Brain microvascular endothelial cell (primary cell): ENCODE results near the gene EFCAB11.

Experiments
- DNase-seq: peaks from one replicate; pipeline ENCODE4 v3.0.0-alpha.2; 2020
- H3K27ac ChIP-seq: fragments of 250-450 bp; sonication (Bioruptor Pico); 2 replicates; pipeline ENCODE4 v1.5.1; 2020; ENCODE audit warnings: mild to moderate bottlenecking, moderate library complexity
- H3K27me3 ChIP-seq: fragments of 250-450 bp; sonication (Bioruptor Pico); replicated peaks from 2 replicates; pipeline ENCODE4 v1.5.1; 2020; ENCODE audit warnings: mild to moderate bottlenecking
- H3K36me3 ChIP-seq: fragments of 250-450 bp; sonication (Bioruptor Pico); replicated peaks from 2 replicates; pipeline ENCODE4 v1.5.1; 2020; ENCODE audit warnings: mild to moderate bottlenecking
- H3K4me3 ChIP-seq: 2 replicates; pipeline ENCODE4 v1.5.1; 2011; ENCODE audit warnings: low read depth, mild to moderate bottlenecking, control low read depth, low read length, moderate library complexity
- CTCF ChIP-seq: IDR thresholded peaks from 2 replicates; pipeline ENCODE4 v1.5.1; 2011; ENCODE audit warnings: low read depth, mild to moderate bottlenecking, moderate library complexity, low read length, control low read depth, inconsistent platforms; ENCODE audit errors: missing control alignments
- in situ Hi-C: cut with HindIII; loops from 2 replicates; pipeline ENCODE4 v1.10.0; 2017; ENCODE audit warnings: low sequenced_read_pairs, low pct_ligation_motif_present

EFCAB11 gene

GRCh38 chr14:89803542-89803941 is 151.0 kb downstream of the EFCAB11 start:
- in situ Hi-C loops: no loop called here
- Histone ChIP-seq H3K27ac (no peak overlapping the region), H3K36me3 (no peaks in the 10 kb centered on the region), H3K27me3 (no peaks in the 10 kb centered on the region), H3K4me3 (no peak overlapping the region)
- DNase-seq: no peak
- TF ChIP-seq CTCF: no peak

DNA sequence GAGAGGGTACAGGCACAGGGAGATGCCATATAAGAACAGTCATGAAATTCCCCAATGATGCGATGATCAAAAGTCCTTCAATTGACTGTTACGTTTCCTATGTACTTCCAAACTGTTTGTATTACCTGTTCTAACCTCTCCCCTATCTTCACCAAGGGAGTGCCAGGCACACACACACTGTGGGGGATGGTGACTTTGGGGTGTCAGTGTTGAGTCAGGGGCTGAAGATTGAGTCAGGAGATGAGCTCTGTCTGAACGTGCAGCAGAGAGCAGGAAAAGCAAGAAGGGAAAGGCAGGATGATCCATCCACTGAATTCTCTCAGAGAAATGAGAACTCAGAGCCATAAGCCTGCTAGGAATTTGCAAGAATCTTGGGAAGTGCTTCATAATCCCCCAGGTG is 153.4 kb downstream of the EFCAB11 start:
- Histone ChIP-seq H3K36me3 (no peaks in the 10 kb centered on the region), H3K27ac (no peak overlapping the region), H3K4me3 (no peak overlapping the region), H3K27me3 (no peaks in the 10 kb centered on the region)
- in situ Hi-C loops: no loop called here
- TF ChIP-seq CTCF: no peak
- DNase-seq: no peak

GRCh38 chr14:89798212-89798773 is 156.2 kb downstream of the EFCAB11 start:
- DNase-seq: no peak
- Histone ChIP-seq H3K36me3 (no peaks in the 10 kb centered on the region), H3K27me3 (no peaks in the 10 kb centered on the region), H3K4me3 (no peak overlapping the region), H3K27ac (no peak overlapping the region)
- in situ Hi-C loops: no loop called here
- no peak for TF ChIP-seq CTCF

DNA sequence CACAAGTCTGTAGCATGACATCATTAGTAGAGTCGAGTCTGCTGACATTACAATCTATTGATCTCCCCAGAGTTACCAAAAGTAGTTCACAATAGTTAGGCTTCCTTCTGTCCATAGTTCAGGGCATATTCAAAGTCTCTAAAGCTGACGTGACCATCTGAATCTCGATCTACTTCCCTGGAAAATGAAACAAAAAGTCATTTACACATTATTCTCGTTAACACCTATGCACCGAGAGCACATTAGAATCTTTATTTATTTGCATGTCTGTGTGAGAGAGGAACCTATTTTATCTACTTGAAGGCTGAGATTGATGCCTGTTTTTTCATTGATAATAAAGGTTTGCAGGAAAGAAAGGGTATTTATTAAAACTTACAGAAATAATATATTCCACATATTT is 157.4 kb downstream of the EFCAB11 start:
- H3K27me3 ChIP-seq: no peaks in the 10 kb centered on the region
- in situ Hi-C loops: no loop called here
- no peaks in the 10 kb centered on the region for H3K36me3 ChIP-seq
- H3K4me3 ChIP-seq: no peak overlapping the region
- H3K27ac ChIP-seq: no peak overlapping the region
- TF ChIP-seq CTCF: no peak
- DNase-seq: no peak

DNA sequence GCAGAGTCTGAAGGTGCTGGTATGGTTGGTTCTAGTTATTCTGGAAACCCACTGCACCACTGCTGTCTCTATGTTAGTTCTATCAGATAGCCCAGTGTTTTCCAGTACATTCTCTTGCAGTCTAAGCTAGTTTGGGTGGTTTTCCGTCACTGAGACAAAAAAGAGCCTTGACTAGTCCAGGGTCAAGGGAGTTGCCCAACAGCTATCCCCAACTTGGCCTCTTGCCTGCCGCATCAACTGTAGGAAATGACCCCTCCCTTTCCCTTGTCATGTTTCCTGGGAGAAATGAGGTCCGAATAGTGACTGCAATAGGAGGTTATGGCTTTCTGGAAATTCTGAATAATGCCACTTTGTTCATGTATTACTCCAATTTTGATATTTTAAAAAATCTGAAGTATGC is 160.4 kb downstream of the EFCAB11 start:
- no peak overlapping the region for H3K4me3 ChIP-seq
- TF ChIP-seq CTCF: no peak
- in situ Hi-C loops: no loop called here
- H3K27ac ChIP-seq: no peak overlapping the region
- no peaks in the 10 kb centered on the region for H3K36me3 ChIP-seq
- H3K27me3 ChIP-seq: no peaks in the 10 kb centered on the region
- no peak for DNase-seq

- H3K4me3 ChIP-seq: no peak overlapping the region
- no peak overlapping the region for H3K27ac ChIP-seq
- no peak for DNase-seq
- no peaks in the 10 kb centered on the region for H3K36me3 ChIP-seq
- TF ChIP-seq CTCF: no peak
- in situ Hi-C loops: no loop called here
- H3K27me3 ChIP-seq: no peaks in the 10 kb centered on the region
Observed at GRCh38 chr14:89793367-89793716, 161.2 kb downstream of the EFCAB11 start.
